Fibroblast of pulmonary artery (primary cell): ENCODE results near the gene DAB1.

ENCODE experiments used
- DNase-seq: peaks from one replicate; pipeline ENCODE4 v3.0.0-alpha.2; 2010; ENCODE audit warnings: low read depth
- H3K4me3 ChIP-seq: replicated peaks from 2 replicates; pipeline ENCODE4 v1.5.1; 2011; ENCODE audit warnings: low read depth, mild to moderate bottlenecking, control low read depth, low read length, moderate library complexity
- CTCF ChIP-seq: IDR thresholded peaks from 2 replicates; pipeline ENCODE4 v1.5.1; 2011; ENCODE audit warnings: mild to moderate bottlenecking, control low read depth, low read length, inconsistent platforms; ENCODE audit errors: missing control alignments

DAB1 gene

GRCh38 chr1:57172040-57172439 is 251.8 kb downstream of the DAB1 start:
- no peak for TF ChIP-seq CTCF
- no peak overlapping the region for H3K4me3 ChIP-seq
- DNase-seq = no peak

- no peak for TF ChIP-seq CTCF
- no peak for DNase-seq
- H3K4me3 ChIP-seq = no peak overlapping the region
Measured at GRCh38 chr1:57167997-57168396, 255.9 kb downstream of the DAB1 start.

GRCh38 chr1:57165546-57165945 is 258.3 kb downstream of the DAB1 start:
- no peak for DNase-seq
- no peak for TF ChIP-seq CTCF
- H3K4me3 ChIP-seq = no peak overlapping the region

GRCh38 chr1:57164584-57164983 is 259.3 kb downstream of the DAB1 start:
- no peak for DNase-seq
- H3K4me3 ChIP-seq = no peak overlapping the region
- TF ChIP-seq CTCF = no peak

GRCh38 chr1:57163789-57164188 is 260.1 kb downstream of the DAB1 start:
- DNase-seq = no peak
- no peak for TF ChIP-seq CTCF
- H3K4me3 ChIP-seq = no peak overlapping the region

- H3K4me3 ChIP-seq = no peak overlapping the region
- DNase-seq = no peak
- TF ChIP-seq CTCF = no peak
Measured at GRCh38 chr1:57163325-57163724, 260.5 kb downstream of the DAB1 start.

- no peak for DNase-seq
- TF ChIP-seq CTCF = no peak
- no peak overlapping the region for H3K4me3 ChIP-seq
Measured at GRCh38 chr1:57162607-57163261, 261.1 kb downstream of the DAB1 start.
